ENCODE results near the gene JAG1. TPM values are rescaled to one million over a fixed set of nuclear protein-coding genes. Genes with fewer than 3 reads are reported as not detected.

JAG1 gene
- total and polyA plus RNA-seq, 2 experiments from 2014 or later: 18.3 to 53.2 TPM

- TF ChIP-seq, protein P1, sequence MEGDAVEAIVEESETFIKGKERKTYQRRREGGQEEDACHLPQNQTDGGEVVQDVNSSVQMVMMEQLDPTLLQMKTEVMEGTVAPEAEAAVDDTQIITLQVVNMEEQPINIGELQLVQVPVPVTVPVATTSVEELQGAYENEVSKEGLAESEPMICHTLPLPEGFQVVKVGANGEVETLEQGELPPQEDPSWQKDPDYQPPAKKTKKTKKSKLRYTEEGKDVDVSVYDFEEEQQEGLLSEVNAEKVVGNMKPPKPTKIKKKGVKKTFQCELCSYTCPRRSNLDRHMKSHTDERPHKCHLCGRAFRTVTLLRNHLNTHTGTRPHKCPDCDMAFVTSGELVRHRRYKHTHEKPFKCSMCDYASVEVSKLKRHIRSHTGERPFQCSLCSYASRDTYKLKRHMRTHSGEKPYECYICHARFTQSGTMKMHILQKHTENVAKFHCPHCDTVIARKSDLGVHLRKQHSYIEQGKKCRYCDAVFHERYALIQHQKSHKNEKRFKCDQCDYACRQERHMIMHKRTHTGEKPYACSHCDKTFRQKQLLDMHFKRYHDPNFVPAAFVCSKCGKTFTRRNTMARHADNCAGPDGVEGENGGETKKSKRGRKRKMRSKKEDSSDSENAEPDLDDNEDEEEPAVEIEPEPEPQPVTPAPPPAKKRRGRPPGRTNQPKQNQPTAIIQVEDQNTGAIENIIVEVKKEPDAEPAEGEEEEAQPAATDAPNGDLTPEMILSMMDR (IDR thresholded peaks at IDR 0.05; ENCODE audit: low read depth, low read length): no peak
- Histone ChIP-seq H3K36me3 (peaks cover 80% of the 10 kb centered on the region), H3K27me3 (no peaks in the 10 kb centered on the region), H3K4me3 (no peak overlapping the region), H3K27ac (peak overlapping the region; percentile 73), H3K4me1 (ENCODE audit: low read depth) (peaks cover 16% of the 10 kb centered on the region), H3K9me3 (ENCODE audit: low read depth) (no peaks in the 10 kb centered on the region)
- DNase-seq (ENCODE audit: low read depth in 1 of 2, low spot score in 1 of 2): no peak
Measured at GRCh38 chr20:10642856-10643559, 30.8 kb downstream of the JAG1 start.

DNA sequence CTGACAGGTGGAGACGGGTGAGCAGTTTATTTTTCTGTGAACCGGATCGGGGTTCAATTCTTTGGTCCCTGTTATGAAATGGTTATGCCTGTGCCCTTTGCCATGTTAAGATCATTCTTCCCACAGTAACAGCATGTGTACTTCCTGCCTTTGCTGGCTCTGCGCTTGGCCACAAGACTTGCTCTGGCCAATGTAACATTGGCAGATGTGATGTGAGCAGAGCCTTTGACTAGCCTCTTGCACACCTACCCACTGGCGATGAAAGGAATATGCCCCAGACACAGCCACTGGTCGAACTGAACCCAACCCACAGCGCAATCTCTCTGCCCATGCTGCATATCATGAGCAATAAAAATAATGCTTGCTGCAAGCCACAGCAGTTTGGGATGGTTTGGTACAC is 31.9 kb downstream of the JAG1 start:
- H3K4me3 ChIP-seq: no peak overlapping the region
- no peaks in the 10 kb centered on the region for H3K9me3 ChIP-seq (ENCODE audit: low read depth)
- peak overlapping the region; percentile 73 for H3K27ac ChIP-seq
- TF ChIP-seq, protein P1 (IDR thresholded peaks at IDR 0.05; ENCODE audit: low read depth, low read length): no peak
- H3K4me1 ChIP-seq (ENCODE audit: low read depth): peaks cover 16% of the 10 kb centered on the region
- peaks cover 76% of the 10 kb centered on the region for H3K36me3 ChIP-seq
- H3K27me3 ChIP-seq: no peaks in the 10 kb centered on the region
- no peak for DNase-seq (ENCODE audit: low read depth in 1 of 2, low spot score in 1 of 2)

DNA sequence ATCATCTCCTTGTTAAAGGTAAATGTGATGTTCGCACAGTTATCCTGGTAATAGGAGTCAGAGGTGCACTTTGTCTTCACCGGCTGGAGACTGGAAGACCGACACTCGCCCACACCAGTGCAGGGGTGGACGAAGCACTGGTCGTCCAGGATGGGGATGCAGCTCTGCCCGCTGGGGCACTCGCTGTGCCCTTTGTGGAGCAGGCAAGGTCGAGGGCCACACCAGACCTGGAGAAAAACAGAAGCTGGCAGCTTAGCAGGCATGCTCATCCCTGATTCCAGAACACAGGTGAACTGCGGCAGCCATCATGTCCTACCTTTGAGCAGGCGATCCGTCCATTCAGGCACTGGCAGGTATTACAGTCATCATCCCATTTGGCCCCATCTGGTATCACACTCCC is 32.3 kb downstream of the JAG1 start:
- TF ChIP-seq, protein P1 (IDR thresholded peaks at IDR 0.05; ENCODE audit: low read depth, low read length): no peak
- Histone ChIP-seq H3K27ac (no peak overlapping the region), H3K27me3 (no peaks in the 10 kb centered on the region)

GRCh38 chr20:10640897-10641296 is 32.9 kb downstream of the JAG1 start:
- H3K27ac ChIP-seq: peak overlapping the region; percentile 51
- H3K9me3 ChIP-seq (ENCODE audit: low read depth): no peaks in the 10 kb centered on the region
- peaks cover 71% of the 10 kb centered on the region for H3K36me3 ChIP-seq
- no peaks in the 10 kb centered on the region for H3K27me3 ChIP-seq
- peaks cover 13% of the 10 kb centered on the region for H3K4me1 ChIP-seq (ENCODE audit: low read depth)
- DNase-seq (ENCODE audit: low read depth in 1 of 2, low spot score in 1 of 2): no peak
- H3K4me3 ChIP-seq: no peak overlapping the region
- TF ChIP-seq, protein P1 (IDR thresholded peaks at IDR 0.05; ENCODE audit: low read depth, low read length): no peak

More for the DNA sequence above, 32.3 kb downstream of the JAG1 start:
- Histone ChIP-seq H3K4me1 (ENCODE audit: low read depth) (peaks cover 16% of the 10 kb centered on the region), H3K36me3 (peaks cover 75% of the 10 kb centered on the region), H3K4me3 (no peak overlapping the region), H3K9me3 (ENCODE audit: low read depth) (no peaks in the 10 kb centered on the region)
- no peak for DNase-seq (ENCODE audit: low read depth in 1 of 2, low spot score in 1 of 2)

DNA sequence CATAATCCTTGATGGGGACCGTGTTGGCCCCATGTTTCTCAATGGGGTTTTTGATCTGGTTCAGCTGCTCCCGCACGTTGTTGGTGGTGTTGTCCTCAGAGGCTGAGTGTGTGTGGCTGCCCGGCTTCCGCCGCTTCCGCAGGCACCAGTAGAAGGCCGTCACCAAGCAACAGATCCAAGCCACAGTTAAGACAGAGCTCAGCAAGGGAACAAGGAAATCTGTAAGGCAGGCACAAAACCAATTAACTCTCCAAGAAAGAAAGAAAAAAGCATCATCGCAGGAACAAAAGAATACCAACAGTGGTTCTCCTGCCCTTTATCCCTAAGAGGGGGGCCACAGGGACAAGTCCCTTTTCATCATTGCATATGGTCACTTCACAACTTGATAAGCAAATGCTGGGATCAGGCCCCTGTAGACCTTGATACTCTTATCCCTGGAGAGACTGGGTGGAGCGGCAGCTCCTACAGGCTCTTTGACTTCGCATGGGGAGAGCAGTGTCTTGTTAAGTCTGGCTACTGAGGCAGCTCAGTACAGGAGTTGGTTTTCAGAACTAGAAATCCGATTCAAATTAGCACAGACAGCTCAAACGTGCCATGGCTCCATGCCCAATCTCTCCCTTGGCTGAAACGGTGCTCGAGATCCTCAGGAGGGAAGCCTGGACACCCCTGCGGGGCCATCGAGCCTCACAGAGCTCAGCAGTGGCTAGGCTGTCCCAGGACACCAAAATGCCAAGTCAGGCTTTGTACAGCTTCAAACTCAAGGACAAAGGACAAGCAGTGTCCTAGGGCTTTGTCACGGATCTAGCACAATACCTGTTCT is 33.9 kb downstream of the JAG1 start:
- no peak for DNase-seq (ENCODE audit: low read depth in 1 of 2, low spot score in 1 of 2)
- Histone ChIP-seq H3K4me3 (no peak overlapping the region), H3K4me1 (ENCODE audit: low read depth) (peaks cover 7% of the 10 kb centered on the region), H3K36me3 (peaks cover 63% of the 10 kb centered on the region), H3K27ac (peak overlapping the region; percentile 51), H3K9me3 (ENCODE audit: low read depth) (no peaks in the 10 kb centered on the region), H3K27me3 (no peaks in the 10 kb centered on the region)
- TF ChIP-seq, protein P1 (IDR thresholded peaks at IDR 0.05; ENCODE audit: low read depth, low read length): no peak

Data from cardiac muscle cell (in vitro differentiated cells and primary cell).